ENCODE results near the gene SLC29A1. TPM values are rescaled to one million over a fixed set of nuclear protein-coding genes. Genes with fewer than 3 reads are reported as not detected.

SLC29A1 gene
- total and polyA plus RNA-seq, 4 donors: 15.1 to 67.2 (median 16.7) TPM

DNA sequence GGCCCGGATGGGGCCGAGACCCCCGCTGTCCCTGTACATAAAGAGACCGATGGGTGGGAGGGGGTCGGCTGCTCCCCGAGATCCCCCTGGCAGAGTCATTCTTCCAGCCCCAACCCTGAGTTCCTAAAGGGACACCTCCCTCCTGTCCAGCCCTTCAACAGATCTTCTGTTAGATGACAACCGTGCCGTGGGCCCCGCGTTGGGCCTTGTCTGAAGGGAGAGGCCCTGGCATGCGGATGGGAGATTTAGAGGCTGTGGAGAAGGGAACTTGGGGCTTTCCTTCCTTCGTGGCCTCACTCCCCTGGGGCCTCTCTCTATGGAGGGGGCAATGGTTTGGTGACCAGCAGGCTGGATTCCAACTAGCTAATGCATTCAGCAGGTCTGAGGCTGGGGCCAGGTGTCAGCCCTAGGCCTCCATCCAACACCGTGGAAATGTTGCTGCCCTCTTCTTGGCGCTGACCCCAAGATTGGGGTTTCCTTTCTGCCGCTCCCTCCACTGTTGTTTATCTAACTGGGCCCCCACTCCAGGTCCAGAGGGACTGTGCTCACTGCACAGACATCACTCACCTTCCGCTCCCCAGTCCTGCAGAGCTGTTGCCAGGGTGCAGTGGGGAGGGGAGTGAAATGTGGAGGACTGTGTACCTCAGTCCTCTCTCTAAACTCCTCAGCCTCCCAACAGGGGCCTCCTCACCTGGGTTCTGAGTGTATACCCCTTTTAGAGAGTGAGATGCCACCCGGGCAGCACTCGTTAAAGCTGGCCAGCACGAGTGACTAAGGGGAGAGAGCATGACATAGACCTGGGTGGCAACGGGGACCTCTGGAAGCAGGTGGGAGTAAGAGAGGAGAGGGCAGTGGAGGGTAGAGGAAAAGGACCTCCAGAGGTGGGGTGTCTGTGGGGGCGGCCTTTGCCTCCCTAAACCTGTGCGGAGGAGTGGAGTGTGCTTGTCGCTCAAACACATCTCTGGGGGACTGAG is 53.6 kb downstream of the SLC29A1 start:
- no peak overlapping the region for H3K9ac ChIP-seq (ENCODE audit: low read depth in 1 of 2, low read length in 2 of 2)
- no peaks in the 10 kb centered on the region for H3K9me3 ChIP-seq (ENCODE audit: control insufficient read depth in 4 of 4, low read length in 3 of 4)
- DNase-seq (ENCODE audit: low spot score): no peak
- H3K4me3 ChIP-seq (ENCODE audit: low read depth in 1 of 3, low read length in 3 of 3): no peak overlapping the region
- H3K27ac ChIP-seq (ENCODE audit: low read depth in 1 of 2, low read length in 2 of 2): no peak overlapping the region
- TF ChIP-seq ZBTB33 (IDR thresholded peaks at IDR 0.05): no peak
- no peak for TF ChIP-seq FOXA2 (IDR thresholded peaks at IDR 0.05)
- TF ChIP-seq GABPA (IDR thresholded peaks at IDR 0.05 in 1 of 2, conservative IDR thresholded peaks at IDR 0.05 in 1 of 2): no peak
- TF ChIP-seq HNF4A (conservative IDR thresholded peaks at IDR 0.05): no peak
- no peak for TF ChIP-seq YY1 (IDR thresholded peaks at IDR 0.05)
- no peak for TF ChIP-seq HNF4G (IDR thresholded peaks at IDR 0.05)
- H3K4me1 ChIP-seq (ENCODE audit: control insufficient read depth in 4 of 4, insufficient read depth in 4 of 4, low read length in 3 of 4): peaks cover 0 to 7% (median 3%) of the 10 kb centered on the region in 4 donors
- WGBS: 82% methylated on average over 23 of the region's 23 CpGs
- H3K36me3 ChIP-seq (ENCODE audit: control insufficient read depth in 4 of 4, insufficient read depth in 3 of 4, low read depth in 1 of 4, low read length in 3 of 4): no peaks in the 10 kb centered on the region
- H3K27me3 ChIP-seq (ENCODE audit: control insufficient read depth in 4 of 4, insufficient read depth in 4 of 4, low read length in 3 of 4): peaks cover 0 to 6% (median 4%) of the 10 kb centered on the region in 4 donors

DNA sequence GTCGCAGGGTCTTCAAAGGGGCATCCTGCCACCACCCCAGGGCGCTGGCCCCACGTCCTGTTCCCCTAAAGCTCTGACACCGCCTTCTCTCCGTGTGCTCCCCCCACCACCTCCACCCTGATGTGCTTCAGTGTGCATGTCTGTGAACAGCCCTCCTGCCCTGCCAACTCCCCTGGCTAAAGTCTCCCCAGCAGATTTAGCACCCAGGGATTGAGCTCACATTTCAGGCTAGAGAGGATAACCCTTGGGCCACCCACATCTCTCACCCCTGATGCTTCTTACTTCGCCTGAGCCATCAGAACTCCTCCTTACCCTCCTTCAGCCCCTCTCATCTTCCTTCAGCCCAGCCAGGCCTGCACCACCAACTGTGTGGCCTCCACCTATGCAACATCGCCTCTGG is 54.4 kb downstream of the SLC29A1 start:
- DNase-seq (ENCODE audit: low spot score): no peak
- H3K27ac ChIP-seq (ENCODE audit: low read depth in 1 of 2, low read length in 2 of 2): no peak overlapping the region
- H3K27me3 ChIP-seq (ENCODE audit: control insufficient read depth in 4 of 4, insufficient read depth in 4 of 4, low read length in 3 of 4): peaks cover 0 to 5% (median 4%) of the 10 kb centered on the region in 4 donors
- no peaks in the 10 kb centered on the region for H3K36me3 ChIP-seq (ENCODE audit: control insufficient read depth in 4 of 4, insufficient read depth in 3 of 4, low read depth in 1 of 4, low read length in 3 of 4)
- H3K9me3 ChIP-seq (ENCODE audit: control insufficient read depth in 4 of 4, low read length in 3 of 4): no peaks in the 10 kb centered on the region
- no peak for TF ChIP-seq SP1 (IDR thresholded peaks at IDR 0.05)
- TF ChIP-seq RAD21 (IDR thresholded peaks at IDR 0.05): no peak
- no peak for TF ChIP-seq GABPA (IDR thresholded peaks at IDR 0.05 in 1 of 2, conservative IDR thresholded peaks at IDR 0.05 in 1 of 2)
- TF ChIP-seq, protein P1, sequence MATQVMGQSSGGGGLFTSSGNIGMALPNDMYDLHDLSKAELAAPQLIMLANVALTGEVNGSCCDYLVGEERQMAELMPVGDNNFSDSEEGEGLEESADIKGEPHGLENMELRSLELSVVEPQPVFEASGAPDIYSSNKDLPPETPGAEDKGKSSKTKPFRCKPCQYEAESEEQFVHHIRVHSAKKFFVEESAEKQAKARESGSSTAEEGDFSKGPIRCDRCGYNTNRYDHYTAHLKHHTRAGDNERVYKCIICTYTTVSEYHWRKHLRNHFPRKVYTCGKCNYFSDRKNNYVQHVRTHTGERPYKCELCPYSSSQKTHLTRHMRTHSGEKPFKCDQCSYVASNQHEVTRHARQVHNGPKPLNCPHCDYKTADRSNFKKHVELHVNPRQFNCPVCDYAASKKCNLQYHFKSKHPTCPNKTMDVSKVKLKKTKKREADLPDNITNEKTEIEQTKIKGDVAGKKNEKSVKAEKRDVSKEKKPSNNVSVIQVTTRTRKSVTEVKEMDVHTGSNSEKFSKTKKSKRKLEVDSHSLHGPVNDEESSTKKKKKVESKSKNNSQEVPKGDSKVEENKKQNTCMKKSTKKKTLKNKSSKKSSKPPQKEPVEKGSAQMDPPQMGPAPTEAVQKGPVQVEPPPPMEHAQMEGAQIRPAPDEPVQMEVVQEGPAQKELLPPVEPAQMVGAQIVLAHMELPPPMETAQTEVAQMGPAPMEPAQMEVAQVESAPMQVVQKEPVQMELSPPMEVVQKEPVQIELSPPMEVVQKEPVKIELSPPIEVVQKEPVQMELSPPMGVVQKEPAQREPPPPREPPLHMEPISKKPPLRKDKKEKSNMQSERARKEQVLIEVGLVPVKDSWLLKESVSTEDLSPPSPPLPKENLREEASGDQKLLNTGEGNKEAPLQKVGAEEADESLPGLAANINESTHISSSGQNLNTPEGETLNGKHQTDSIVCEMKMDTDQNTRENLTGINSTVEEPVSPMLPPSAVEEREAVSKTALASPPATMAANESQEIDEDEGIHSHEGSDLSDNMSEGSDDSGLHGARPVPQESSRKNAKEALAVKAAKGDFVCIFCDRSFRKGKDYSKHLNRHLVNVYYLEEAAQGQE (IDR thresholded peaks at IDR 0.05): no peak
- TF ChIP-seq EGR1 (IDR thresholded peaks at IDR 0.05; ENCODE audit: low read depth in 2 of 2): no peak
- TF ChIP-seq YY1 (IDR thresholded peaks at IDR 0.05): no peak
- TF ChIP-seq NR2F2 (IDR thresholded peaks at IDR 0.05): no peak
- TF ChIP-seq ZBTB33 (IDR thresholded peaks at IDR 0.05): no peak
- TF ChIP-seq FOXA2 (IDR thresholded peaks at IDR 0.05): no peak
- no peak for TF ChIP-seq JUND (IDR thresholded peaks at IDR 0.05)
- no peak for TF ChIP-seq MAX (IDR thresholded peaks at IDR 0.05)
- TF ChIP-seq TAF1 (conservative IDR thresholded peaks at IDR 0.05): no peak
- no peak for TF ChIP-seq ATF3 (IDR thresholded peaks at IDR 0.05)
- TF ChIP-seq FOXA1 (IDR thresholded peaks at IDR 0.05): no peak
- no peak for TF ChIP-seq HNF4A (conservative IDR thresholded peaks at IDR 0.05)
- no peak for TF ChIP-seq CTCF (IDR thresholded peaks at IDR 0.05; ENCODE audit: low read depth, low read length, missing input control)
- no peak for TF ChIP-seq HNF4G (IDR thresholded peaks at IDR 0.05)
- no peak overlapping the region for H3K4me3 ChIP-seq (ENCODE audit: low read depth in 1 of 3, low read length in 3 of 3)
- H3K9ac ChIP-seq (ENCODE audit: low read depth in 1 of 2, low read length in 2 of 2): no peak overlapping the region
- peaks cover 0 to 7% (median 3%) of the 10 kb centered on the region in 4 donors for H3K4me1 ChIP-seq (ENCODE audit: control insufficient read depth in 4 of 4, insufficient read depth in 4 of 4, low read length in 3 of 4)
- 79% methylated on average over 7 of the region's 7 CpGs for WGBS
